PC-3 (cell line): ENCODE results near the gene CDK10. TPM values are rescaled to one million over a fixed set of nuclear protein-coding genes. Genes with fewer than 3 reads are reported as not detected.

Experiments
- ATAC-seq: fragments of 200-7000 bp; cut with Tn5 transposase; 2 replicates; pipeline ENCODE4 v1.9.1; 2020; ENCODE audit warnings: mild to moderate bottlenecking, moderate library complexity
- BruUV-seq: library from RNA; stranded (reverse); fragments of 400-500 nt; replicated peaks from 2 replicates; lab custom pipeline; 2021; lab: Mats Ljungman, UMichigan
- CTCF ChIA-PET: fragments of 300-600 bp; sonication (Branson Sonifier 250); formaldehyde crosslinking; loops from one replicate; lab custom pipeline; 2022; ENCODE audit warnings: antibody characterized with exemption; lab: Charles Lee
- POLR2A ChIA-PET: fragments of 300-600 bp; sonication (Branson Sonifier 250); formaldehyde crosslinking; loops from one replicate; lab custom pipeline; 2022; ENCODE audit warnings: antibody characterized with exemption; ENCODE audit not compliant: unreplicated experiment; lab: Charles Lee
- DNase-seq: peaks from one replicate; pipeline ENCODE4 v3.0.0-alpha.2; 2015
- H2AFZ ChIP-seq: fragments of 300-600 bp; sonication (generic); 2 replicates; pipeline ENCODE4 v1.6.0; 2016; ENCODE audit warnings: antibody characterized with exemption, low read length
- H3F3A ChIP-seq: fragments of 300-600 bp; sonication (generic); one replicate; pipeline ENCODE4 v1.6.0; 2017; ENCODE audit warnings: antibody characterized with exemption, low read length, control low read depth, mild to moderate bottlenecking; ENCODE audit not compliant: unreplicated experiment
- H3K27ac ChIP-seq: fragments of 300-600 bp; sonication (generic); 2 replicates; pipeline ENCODE4 v1.5.1; 2016; ENCODE audit warnings: mild to moderate bottlenecking, low read length
- H3K27me3 ChIP-seq: fragments of 300-600 bp; sonication (generic); 2 replicates; pipeline ENCODE4 v1.6.1; 2016; ENCODE audit warnings: low read length, mixed read lengths
- H3K36me3 ChIP-seq: fragments of 300-600 bp; sonication (generic); 2 replicates; pipeline ENCODE4 v1.6.1; 2016; ENCODE audit warnings: low read depth, mixed run types, low read length, mixed read lengths
- H3K4me1 ChIP-seq: fragments of 300-600 bp; sonication (generic); 2 replicates; pipeline ENCODE4 v1.5.1; 2016; ENCODE audit warnings: low read length; ENCODE audit not compliant: insufficient read depth
- H3K4me2 ChIP-seq: fragments of 300-600 bp; sonication (generic); 2 replicates; pipeline ENCODE4 v1.6.0; 2016; ENCODE audit warnings: low read length
- H3K4me3 ChIP-seq: fragments of 300-600 bp; sonication (generic); 2 replicates; pipeline ENCODE4 v1.5.1; 2016; ENCODE audit warnings: mild to moderate bottlenecking, low read length, mixed read lengths
- H3K79me2 ChIP-seq: fragments of 300-600 bp; sonication (generic); 2 replicates; pipeline ENCODE4 v1.6.1; 2017; ENCODE audit warnings: low read length, mixed read lengths
- H3K9ac ChIP-seq: fragments of 300-600 bp; sonication (generic); 2 replicates; pipeline ENCODE4 v1.6.0; 2016; ENCODE audit warnings: mild to moderate bottlenecking, low read length
- H3K9me2 ChIP-seq: fragments of 300-600 bp; sonication (generic); replicated peaks from 2 replicates; pipeline ENCODE4 v1.6.1; 2016; ENCODE audit warnings: mixed run types, low read length, mixed read lengths
- H3K9me3 ChIP-seq: fragments of 300-600 bp; sonication (generic); 2 replicates; pipeline ENCODE4 v1.6.1; 2016; ENCODE audit warnings: low read length, mixed read lengths
- H4K20me1 ChIP-seq: fragments of 300-600 bp; sonication (generic); 2 replicates; pipeline ENCODE4 v1.6.1; 2016; ENCODE audit warnings: low read length, mixed read lengths
- CTCF ChIP-seq: fragments of 300-600 bp; sonication (generic); conservative IDR thresholded peaks from 2 replicates; pipeline ENCODE4 v1.5.1; 2017; ENCODE audit warnings: antibody characterized with exemption, low read depth, mild to moderate bottlenecking, low read length
- EZH2 ChIP-seq: fragments of 300-600 bp; sonication (generic); IDR thresholded peaks from one replicate; pipeline ENCODE4 v1.6.1; 2017; ENCODE audit warnings: antibody characterized with exemption, mild to moderate bottlenecking, low read length; ENCODE audit not compliant: unreplicated experiment
- EZH2phosphoT487 ChIP-seq: fragments of 300-600 bp; sonication (generic); IDR thresholded peaks from 2 replicates; pipeline ENCODE4 v1.6.1; 2018; ENCODE audit warnings: mild to moderate bottlenecking, antibody characterized with exemption, low read length, borderline replicate concordance
- intact Hi-C: fragments of 100-400 bp; cut with micrococcal nuclease; formaldehyde crosslinking; loops from 2 replicates; pipeline ENCODE4 v1.9.0; 2023
- total RNA-seq: library from RNA; depleted of rRNA; stranded (reverse); fragments of >200 nt; gene quantifications from 2 replicates; pipeline ENCODE4 v1.2.3, GENCODE V29; 2014

The CDK10 gene
- total RNA-seq, 1 experiment from 2014 or later, result 50.0 TPM

- ChIA-PET CTCF (no interaction called here), POLR2A (no interaction called here)
- BruUV-seq, result no TSS peak
- Histone ChIP-seq H3K9me2 (no peaks in the 10 kb centered on the region), H3K79me2 (peaks cover 16% of the 10 kb centered on the region), H3K9ac (no peak overlapping the region), H3F3A (no peaks in the 10 kb centered on the region), H3K9me3 (no peaks in the 10 kb centered on the region), H4K20me1 (no peaks in the 10 kb centered on the region), H3K27ac (no peak overlapping the region), H3K4me3 (no peak overlapping the region), H3K27me3 (no peaks in the 10 kb centered on the region), H2AFZ (no peak overlapping the region), H3K4me2 (no peak overlapping the region), H3K36me3 (no peaks in the 10 kb centered on the region), H3K4me1 (no peaks in the 10 kb centered on the region)
- ATAC-seq (no peak), DNase-seq (no peak)
- no peak for TF ChIP-seq EZH2phosphoT487
- no peak for TF ChIP-seq EZH2
- TF ChIP-seq CTCF, result no peak
- intact Hi-C loops, result loop anchor here (10.0 kb wide), 1 partner anchor 106 kb away; the partner anchor contains the start of gene FANCA
Observed at GRCh38 chr16:89708481-89708931, 22.0 kb downstream of the CDK10 start.

- Histone ChIP-seq H3K27ac (no peak overlapping the region), H3K4me2 (no peak overlapping the region), H3K4me3 (no peak overlapping the region), H3K9me3 (no peaks in the 10 kb centered on the region), H3K4me1 (no peaks in the 10 kb centered on the region), H2AFZ (no peak overlapping the region), H4K20me1 (no peaks in the 10 kb centered on the region), H3K9me2 (no peaks in the 10 kb centered on the region), H3F3A (no peaks in the 10 kb centered on the region), H3K27me3 (no peaks in the 10 kb centered on the region), H3K79me2 (peaks cover 19% of the 10 kb centered on the region), H3K9ac (no peak overlapping the region), H3K36me3 (no peaks in the 10 kb centered on the region)
- no TSS peak for BruUV-seq
- no peak for TF ChIP-seq EZH2
- TF ChIP-seq CTCF, result no peak
- TF ChIP-seq EZH2phosphoT487, result no peak
- no peak for DNase-seq
- POLR2A ChIA-PET, result interaction anchor here (0.6 kb wide), 1 partner anchor 38 kb away, joined by 5 read pairs; no protein-coding TSS in a partner anchor
- ATAC-seq, result no peak
- intact Hi-C loops, result loop anchor here (10.0 kb wide), 1 partner anchor 106 kb away; the partner anchor contains the start of gene FANCA
- CTCF ChIA-PET, result no interaction called here
Observed at GRCh38 chr16:89709166-89709565, 22.7 kb downstream of the CDK10 start.

- CTCF ChIA-PET, result no interaction called here
Observed at GRCh38 chr16:89709716-89710432, 23.4 kb downstream of the CDK10 start.

More at GRCh38 chr16:89709716-89710432, 23.4 kb downstream of the CDK10 start:
- no peaks in the 10 kb centered on the region for H3K27me3 ChIP-seq
- TF ChIP-seq CTCF, result no peak
- no peak for TF ChIP-seq EZH2phosphoT487
- TF ChIP-seq EZH2, result no peak
- no peaks in the 10 kb centered on the region for H3K4me1 ChIP-seq
- no peaks in the 10 kb centered on the region for H3K9me3 ChIP-seq
- H3K4me3 ChIP-seq, result no peak overlapping the region
- ATAC-seq, result no peak
- DNase-seq, result no peak
- H3K27ac ChIP-seq, result no peak overlapping the region
- H3K4me2 ChIP-seq, result no peak overlapping the region
- H3F3A ChIP-seq, result no peaks in the 10 kb centered on the region
- intact Hi-C loops, result loop anchor here (10.0 kb wide), 1 partner anchor 105 kb away; the partner anchor contains the start of gene FANCA
- H3K36me3 ChIP-seq, result peaks cover 3% of the 10 kb centered on the region; the same call in 1 of the 2 replicates
- peaks cover 26% of the 10 kb centered on the region for H3K79me2 ChIP-seq
- no peaks in the 10 kb centered on the region for H4K20me1 ChIP-seq
- POLR2A ChIA-PET, result interaction anchor here (0.6 kb wide), 1 partner anchor 39 kb away, joined by 5 read pairs; no protein-coding TSS in a partner anchor
- no peaks in the 10 kb centered on the region for H3K9me2 ChIP-seq
- no peak overlapping the region for H2AFZ ChIP-seq
- H3K9ac ChIP-seq, result no peak overlapping the region
- BruUV-seq, result no TSS peak
